Effector memory CD8-positive, alpha-beta T cell (primary cell): ENCODE data around the gene ZNF627.
"Not testable (repeated sequence)": the region's sequence is repeated elsewhere in the genome, so short reads cannot be mapped to it uniquely, and the experiment has no call there.

Experiments used
- ATAC-seq: fragments of 150-1000 bp; cut with Tn5 transposase; replicated peaks from 2 replicates; pipeline ENCODE4 v1.10.0; 2021; ENCODE audit warnings: mild to moderate bottlenecking, moderate library complexity
- DNase-seq, 3 experiments: peaks; one replicate each; pipeline ENCODE4 v3.0.0; 2021
- H3K27ac Mint-ChIP-seq, 2 donors: one replicate each; pipeline ENCODE4 v1.8.0; 2022; ENCODE audit warnings: mild to moderate bottlenecking in 2 of 2, mixed read lengths in 2 of 2, moderate library complexity in 2 of 2
- H3K27me3 Mint-ChIP-seq, 2 donors: one replicate each; pipeline ENCODE4 v1.8.0; 2022; ENCODE audit warnings: mixed read lengths in 2 of 2
- H3K36me3 Mint-ChIP-seq: one replicate; pipeline ENCODE4 v1.8.0; 2022; ENCODE audit warnings: mild to moderate bottlenecking, moderate library complexity, mixed read lengths; ENCODE audit not compliant: insufficient read depth
- H3K4me1 Mint-ChIP-seq, 2 donors: one replicate each; pipeline ENCODE4 v1.8.0; 2022; ENCODE audit warnings: low read depth in 2 of 2, mixed read lengths in 2 of 2
- H3K4me3 Mint-ChIP-seq, 2 donors: one replicate each; pipeline ENCODE4 v1.8.0; 2022; ENCODE audit warnings: mild to moderate bottlenecking in 2 of 2, mixed read lengths in 2 of 2, moderate library complexity in 2 of 2
- H3K9me3 Mint-ChIP-seq, 2 donors: one replicate each; pipeline ENCODE4 v1.8.0; 2022; ENCODE audit warnings: mixed read lengths in 2 of 2

Gene ZNF627

DNA sequence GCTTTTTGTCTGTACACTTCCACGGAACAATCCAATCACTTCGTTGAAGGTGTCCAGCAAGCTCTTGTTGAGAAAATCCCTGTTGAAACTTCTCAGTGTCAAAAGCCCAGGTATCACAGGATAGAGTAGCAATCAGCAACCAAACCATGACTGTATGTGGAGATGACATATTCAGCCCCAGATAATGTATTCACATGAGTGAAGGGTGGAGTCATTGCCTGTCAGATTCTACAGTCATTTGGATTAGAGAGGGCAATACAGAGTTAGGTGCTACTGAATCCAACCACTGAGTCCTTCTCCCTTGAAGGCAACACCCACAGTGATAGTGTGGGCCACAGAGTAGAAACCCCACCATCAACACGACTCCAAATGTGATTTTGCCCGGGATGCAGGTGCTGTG, 23.3 kb downstream of the ZNF627 start:
- H3K4me1 Mint-ChIP-seq, result peaks cover 0 to 5% of the 10 kb centered on the region in 2 donors
- no peak overlapping the region for H3K4me3 Mint-ChIP-seq
- no peak overlapping the region for H3K27ac Mint-ChIP-seq
- peaks cover 4 to 12% of the 10 kb centered on the region in 2 donors for H3K9me3 Mint-ChIP-seq
- DNase-seq (no peak), ATAC-seq (no peak)
- peaks cover 6 to 8% of the 10 kb centered on the region in 2 donors for H3K27me3 Mint-ChIP-seq
- H3K36me3 Mint-ChIP-seq, result peaks cover 15% of the 10 kb centered on the region

DNA sequence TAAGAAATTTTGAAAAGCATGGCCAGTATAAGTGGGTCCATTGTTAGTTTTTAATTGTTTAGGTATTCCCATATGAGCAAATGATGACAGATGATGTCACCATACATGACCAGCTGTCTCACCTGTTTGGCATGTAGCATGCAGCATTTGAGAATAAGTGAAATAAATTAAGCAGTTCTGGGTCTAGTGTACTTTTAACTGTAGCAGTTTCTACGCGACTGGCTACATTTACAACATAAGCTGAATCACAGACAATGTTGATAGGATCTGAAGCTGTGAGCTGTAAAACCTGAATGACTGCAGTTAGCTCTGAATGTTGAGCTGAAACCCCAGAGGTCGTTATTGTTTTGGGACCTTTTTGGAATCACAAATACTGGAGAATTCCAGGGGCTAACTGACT, 25.1 kb downstream of the ZNF627 start:
- not testable (repeated sequence) for H3K27ac Mint-ChIP-seq, H3K4me1 Mint-ChIP-seq, H3K4me3 Mint-ChIP-seq, H3K36me3 Mint-ChIP-seq, DNase-seq, ATAC-seq
- Mint-ChIP-seq H3K9me3 (peaks cover 6 to 12% of the 10 kb centered on the region in 2 donors), H3K27me3 (peaks cover 18 to 22% of the 10 kb centered on the region in 2 donors)

DNA sequence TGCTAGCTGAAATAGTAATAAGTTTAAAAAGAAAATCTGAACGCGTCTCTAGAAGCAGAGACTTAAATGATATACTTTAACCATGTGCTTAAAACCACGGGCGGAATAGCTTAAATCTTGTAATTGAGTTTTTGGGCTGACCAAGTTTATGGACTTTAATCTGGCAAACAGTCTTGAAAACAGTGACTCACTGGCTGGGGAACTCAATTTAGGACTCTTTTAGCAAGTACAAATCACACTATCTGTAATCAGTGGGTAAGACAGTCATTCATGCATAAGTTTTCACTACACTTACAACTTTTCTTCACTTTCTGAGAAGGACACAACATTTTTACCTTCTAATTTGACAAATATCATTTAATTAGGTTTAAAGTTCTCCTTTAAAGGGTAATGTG, 26.8 kb downstream of the ZNF627 start:
- no peak for DNase-seq
- H3K27ac Mint-ChIP-seq, result no peak overlapping the region
- H3K27me3 Mint-ChIP-seq, result peaks cover 18 to 22% of the 10 kb centered on the region in 2 donors
- peaks cover 1 to 5% of the 10 kb centered on the region in 2 donors for H3K9me3 Mint-ChIP-seq
- peaks cover 2% of the 10 kb centered on the region for H3K36me3 Mint-ChIP-seq
- peaks cover 0 to 5% of the 10 kb centered on the region in 2 donors for H3K4me1 Mint-ChIP-seq
- no peak for ATAC-seq
- peak overlapping the region in 1 of 2 donors; percentile 57 for H3K4me3 Mint-ChIP-seq

- Mint-ChIP-seq H3K9me3 (peaks cover 1 to 5% of the 10 kb centered on the region in 2 donors), H3K4me3 (no peak overlapping the region), H3K4me1 (peaks cover 0 to 2% of the 10 kb centered on the region in 2 donors), H3K36me3 (peaks cover 2% of the 10 kb centered on the region), H3K27me3 (peaks cover 29 to 41% of the 10 kb centered on the region in 2 donors), H3K27ac (no peak overlapping the region)
- no peak for ATAC-seq
- no peak for DNase-seq
Measured at GRCh38 chr19:11626252-11626651, 29.0 kb downstream of the ZNF627 start.

- no peak overlapping the region for H3K27ac Mint-ChIP-seq
- H3K4me1 Mint-ChIP-seq, result no peaks in the 10 kb centered on the region
- H3K4me3 Mint-ChIP-seq, result no peak overlapping the region
- H3K36me3 Mint-ChIP-seq, result no peaks in the 10 kb centered on the region
- DNase-seq (no peak), ATAC-seq (no peak)
- peaks cover 12 to 27% of the 10 kb centered on the region in 2 donors for H3K27me3 Mint-ChIP-seq
- peaks cover 0 to 8% of the 10 kb centered on the region in 2 donors for H3K9me3 Mint-ChIP-seq
Measured at GRCh38 chr19:11633223-11633622, 35.9 kb downstream of the ZNF627 start.

- peaks cover 12 to 32% of the 10 kb centered on the region in 2 donors for H3K27me3 Mint-ChIP-seq
- not testable (repeated sequence) for H3K4me1 Mint-ChIP-seq, H3K4me3 Mint-ChIP-seq, H3K27ac Mint-ChIP-seq, H3K9me3 Mint-ChIP-seq, ATAC-seq, DNase-seq, H3K36me3 Mint-ChIP-seq
Measured at GRCh38 chr19:11634018-11634662, 36.9 kb downstream of the ZNF627 start.

- Mint-ChIP-seq H3K27me3 (peaks cover 5 to 36% of the 10 kb centered on the region in 2 donors), H3K4me3 (peak overlapping the region; percentile 59 to 68), H3K9me3 (no peaks in the 10 kb centered on the region), H3K4me1 (peaks cover 0 to 2% of the 10 kb centered on the region in 2 donors), H3K27ac (no peak overlapping the region), H3K36me3 (no peaks in the 10 kb centered on the region)
- no peak for DNase-seq
- ATAC-seq, result no peak
Measured at GRCh38 chr19:11639245-11639601, 41.9 kb downstream of the ZNF627 start.

GRCh38 chr19:11639602-11640471, 42.6 kb downstream of the ZNF627 start:
- H3K4me1 Mint-ChIP-seq, result peaks cover 0 to 2% of the 10 kb centered on the region in 2 donors
- peak overlapping the region; percentile 59 to 68 for H3K4me3 Mint-ChIP-seq
- peak; percentile 70 to 81 (median 71) for DNase-seq
- H3K9me3 Mint-ChIP-seq, result no peaks in the 10 kb centered on the region
- peaks cover 5 to 36% of the 10 kb centered on the region in 2 donors for H3K27me3 Mint-ChIP-seq
- H3K27ac Mint-ChIP-seq, result no peak overlapping the region
- no peaks in the 10 kb centered on the region for H3K36me3 Mint-ChIP-seq
- peak; percentile 98 for ATAC-seq

- Mint-ChIP-seq H3K4me1 (peaks cover 0 to 2% of the 10 kb centered on the region in 2 donors), H3K27me3 (peaks cover 5 to 36% of the 10 kb centered on the region in 2 donors), H3K9me3 (no peaks in the 10 kb centered on the region), H3K4me3 (no peak overlapping the region), H3K36me3 (no peaks in the 10 kb centered on the region), H3K27ac (no peak overlapping the region)
- ATAC-seq (no peak), DNase-seq (no peak)
Measured at GRCh38 chr19:11641244-11641643, 44.0 kb downstream of the ZNF627 start.

DNA sequence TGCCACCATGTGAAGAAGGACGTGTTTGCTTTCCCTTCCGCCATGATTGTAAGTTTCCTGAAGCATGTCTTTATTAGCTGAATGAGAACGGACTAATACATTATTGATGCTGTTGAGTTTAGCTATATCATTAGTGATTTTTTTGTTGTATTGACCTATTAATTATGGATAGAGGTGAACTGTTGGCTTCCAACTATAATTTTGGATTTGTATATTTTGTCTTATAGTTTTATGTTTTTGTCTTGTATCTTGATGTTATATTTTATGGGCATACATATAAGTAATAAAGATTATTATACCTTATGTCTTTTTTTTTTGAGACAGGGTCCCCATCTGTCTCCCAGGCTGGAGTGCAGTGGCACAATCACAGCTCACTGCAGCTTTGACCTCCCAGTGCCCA, 45.6 kb downstream of the ZNF627 start:
- Mint-ChIP-seq H3K4me1 (peaks cover 0 to 2% of the 10 kb centered on the region in 2 donors), H3K4me3 (no peak overlapping the region), H3K36me3 (no peaks in the 10 kb centered on the region), H3K27ac (no peak overlapping the region), H3K9me3 (no peaks in the 10 kb centered on the region), H3K27me3 (peaks cover 5 to 32% of the 10 kb centered on the region in 2 donors)
- DNase-seq (no peak), ATAC-seq (no peak)

- no peak for DNase-seq
- Mint-ChIP-seq H3K36me3 (no peaks in the 10 kb centered on the region), H3K4me3 (no peak overlapping the region)
Measured at GRCh38 chr19:11649941-11650340, 52.7 kb downstream of the ZNF627 start.

DNA sequence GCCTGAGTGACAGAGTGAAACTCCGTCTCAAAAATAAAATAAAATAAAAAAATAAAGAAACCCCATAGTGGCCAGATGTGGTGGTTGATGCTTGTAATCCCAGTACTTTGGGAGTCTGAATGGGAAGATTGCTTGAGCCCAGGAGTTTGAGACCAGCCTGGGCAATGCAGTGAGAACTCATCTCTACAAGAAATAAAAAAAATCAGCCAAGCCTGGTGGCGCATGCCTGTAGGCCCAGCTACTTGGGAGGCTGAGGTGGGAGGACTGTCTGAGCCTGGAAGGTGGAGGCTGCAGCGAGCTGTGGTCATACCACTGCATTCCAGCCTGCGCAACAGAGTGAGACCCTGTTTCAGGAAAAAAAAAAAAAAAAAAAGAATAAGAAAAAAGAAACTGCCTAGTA, 53.8 kb downstream of the ZNF627 start:
- H3K9me3 Mint-ChIP-seq, result peaks cover 3 to 10% of the 10 kb centered on the region in 2 donors

More at GRCh38 chr19:11649941-11650340, 52.7 kb downstream of the ZNF627 start:
- Mint-ChIP-seq H3K9me3 (peaks cover 3 to 10% of the 10 kb centered on the region in 2 donors), H3K27ac (no peak overlapping the region), H3K27me3 (no peaks in the 10 kb centered on the region), H3K4me1 (no peaks in the 10 kb centered on the region)
- no peak for ATAC-seq

DNA sequence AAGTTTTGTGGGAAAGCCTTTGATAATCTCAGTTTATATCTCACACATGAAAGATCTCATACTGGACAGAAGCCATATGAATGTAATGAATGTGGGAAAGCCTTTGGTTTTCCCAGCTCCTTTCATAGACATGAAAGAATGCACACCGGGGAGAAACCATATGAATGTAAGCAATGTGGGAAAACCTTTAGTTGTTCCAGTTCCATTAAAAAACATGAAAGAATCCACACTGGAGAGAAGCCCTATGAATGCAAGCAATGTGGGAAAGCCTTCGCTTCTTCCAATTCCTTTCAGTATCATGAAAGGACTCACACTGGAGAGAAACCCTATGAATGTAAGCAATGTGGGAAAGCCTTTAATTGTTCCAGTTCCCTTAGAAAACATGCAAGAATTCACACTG, 54.8 kb downstream of the ZNF627 start:
- Mint-ChIP-seq H3K27ac (no peak overlapping the region), H3K4me1 (no peaks in the 10 kb centered on the region), H3K27me3 (no peaks in the 10 kb centered on the region), H3K36me3 (no peaks in the 10 kb centered on the region), H3K4me3 (no peak overlapping the region), H3K9me3 (peaks cover 3 to 10% of the 10 kb centered on the region in 2 donors)
- DNase-seq (no peak), ATAC-seq (no peak)

More for the DNA sequence above, 53.8 kb downstream of the ZNF627 start:
- Mint-ChIP-seq H3K4me1 (no peaks in the 10 kb centered on the region), H3K27me3 (no peaks in the 10 kb centered on the region), H3K36me3 (no peaks in the 10 kb centered on the region), H3K4me3 (no peak overlapping the region), H3K27ac (no peak overlapping the region)
- DNase-seq (no peak), ATAC-seq (no peak)

DNA sequence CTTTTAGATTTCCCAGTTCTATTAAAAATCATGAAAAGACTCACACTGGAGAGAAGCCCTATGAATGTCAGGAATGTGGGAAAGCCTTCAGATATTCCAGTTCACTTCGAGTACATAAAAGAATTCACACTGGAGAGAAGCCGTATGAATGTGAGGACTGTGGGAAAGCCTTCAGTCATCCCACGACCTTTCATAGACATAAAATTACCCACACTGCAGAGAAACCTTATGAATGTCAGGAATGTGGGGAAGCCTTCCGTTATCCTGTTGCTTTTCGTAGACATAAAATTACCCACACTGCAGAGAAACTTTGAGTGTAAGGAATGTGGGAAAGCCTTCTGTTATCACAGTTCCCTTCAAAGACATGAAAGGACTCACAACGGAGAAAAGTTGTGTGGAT, 55.2 kb downstream of the ZNF627 start:
- no peak for ATAC-seq
- no peaks in the 10 kb centered on the region for H3K36me3 Mint-ChIP-seq
- H3K9me3 Mint-ChIP-seq, result peaks cover 3 to 10% of the 10 kb centered on the region in 2 donors
- no peak overlapping the region for H3K4me3 Mint-ChIP-seq
- H3K27me3 Mint-ChIP-seq, result no peaks in the 10 kb centered on the region
- DNase-seq, result no peak
- no peaks in the 10 kb centered on the region for H3K4me1 Mint-ChIP-seq
- H3K27ac Mint-ChIP-seq, result no peak overlapping the region
